ENCODE measurements around the gene CD247.

Gene CD247

DNA sequence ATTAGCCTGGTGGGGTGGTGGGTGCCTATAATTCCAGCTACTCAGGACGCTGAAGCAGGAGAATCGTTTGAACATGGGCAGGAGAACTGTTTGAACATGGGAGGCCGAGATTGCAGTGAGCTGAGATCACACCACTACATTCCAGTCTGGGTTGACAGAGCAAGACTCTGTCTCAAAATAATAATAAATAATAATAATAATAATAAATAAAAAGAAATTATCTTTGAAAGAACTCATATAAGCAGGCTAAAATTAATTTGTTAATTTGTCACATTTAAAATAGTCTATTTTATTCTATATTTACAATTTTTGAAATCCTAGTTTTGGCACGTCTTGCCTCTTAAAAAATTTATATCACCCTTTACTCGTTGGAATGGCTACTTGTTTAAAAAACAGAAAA is 27.6 kb downstream of the CD247 start:
- Histone ChIP-seq H2BK12ac (ENCODE audit: low read length in 2 of 2) (no peak overlapping the region), H3K9me3 (ENCODE audit: control insufficient read depth, low read length) (no peaks in the 10 kb centered on the region), H3K23ac (ENCODE audit: low read length in 2 of 2) (no peak overlapping the region), H2BK120ac (ENCODE audit: low read depth, low read length) (no peak overlapping the region), H2AK5ac (ENCODE audit: low read length, severe bottlenecking) (no peak overlapping the region), H3K18ac (ENCODE audit: low read depth in 1 of 2, low read length in 2 of 2) (no peak overlapping the region), H3K27me3 (ENCODE audit: control insufficient read depth in 1 of 2, insufficient read depth in 1 of 2, low read length in 2 of 2) (peaks cover 32 to 34% of the 10 kb centered on the region in 2 experiments), H4K91ac (ENCODE audit: low read length) (no peak overlapping the region), H2AFZ (ENCODE audit: low read depth, low read length) (no peak overlapping the region), H3K4me2 (ENCODE audit: low read length, poor library complexity, severe bottlenecking) (no peak overlapping the region), H3K79me1 (replicated peaks; ENCODE audit: low read length, poor library complexity, severe bottlenecking) (no peaks in the 10 kb centered on the region), H3K9ac (ENCODE audit: low read length) (no peak overlapping the region), H2BK5ac (ENCODE audit: low read depth, low read length, poor library complexity, severe bottlenecking) (no peak overlapping the region), H3K4me1 (ENCODE audit: control insufficient read depth, insufficient read depth, low read depth, low read length) (peaks cover 2% of the 10 kb centered on the region), H3K27ac (ENCODE audit: low read length, poor library complexity, severe bottlenecking) (no peak overlapping the region), H3K4me3 (ENCODE audit: insufficient read depth in 1 of 2, low read depth in 1 of 2, low read length in 2 of 2) (no peak overlapping the region), H3K4ac (ENCODE audit: low read depth in 1 of 2, low read length in 2 of 2) (no peak overlapping the region), H3K36me3 (ENCODE audit: control insufficient read depth in 1 of 2, insufficient read depth in 2 of 2, low read depth in 1 of 2, low read length in 2 of 2) (no peaks in the 10 kb centered on the region), H3K14ac (ENCODE audit: low read length in 2 of 2) (no peak overlapping the region), H4K8ac (ENCODE audit: low read length) (no peak overlapping the region), H2BK15ac (ENCODE audit: low read depth, poor library complexity, severe bottlenecking) (no peak overlapping the region)
- DNase-seq = no peak
- WGBS = 64% methylated on average over 3 of the region's 5 CpGs

DNA sequence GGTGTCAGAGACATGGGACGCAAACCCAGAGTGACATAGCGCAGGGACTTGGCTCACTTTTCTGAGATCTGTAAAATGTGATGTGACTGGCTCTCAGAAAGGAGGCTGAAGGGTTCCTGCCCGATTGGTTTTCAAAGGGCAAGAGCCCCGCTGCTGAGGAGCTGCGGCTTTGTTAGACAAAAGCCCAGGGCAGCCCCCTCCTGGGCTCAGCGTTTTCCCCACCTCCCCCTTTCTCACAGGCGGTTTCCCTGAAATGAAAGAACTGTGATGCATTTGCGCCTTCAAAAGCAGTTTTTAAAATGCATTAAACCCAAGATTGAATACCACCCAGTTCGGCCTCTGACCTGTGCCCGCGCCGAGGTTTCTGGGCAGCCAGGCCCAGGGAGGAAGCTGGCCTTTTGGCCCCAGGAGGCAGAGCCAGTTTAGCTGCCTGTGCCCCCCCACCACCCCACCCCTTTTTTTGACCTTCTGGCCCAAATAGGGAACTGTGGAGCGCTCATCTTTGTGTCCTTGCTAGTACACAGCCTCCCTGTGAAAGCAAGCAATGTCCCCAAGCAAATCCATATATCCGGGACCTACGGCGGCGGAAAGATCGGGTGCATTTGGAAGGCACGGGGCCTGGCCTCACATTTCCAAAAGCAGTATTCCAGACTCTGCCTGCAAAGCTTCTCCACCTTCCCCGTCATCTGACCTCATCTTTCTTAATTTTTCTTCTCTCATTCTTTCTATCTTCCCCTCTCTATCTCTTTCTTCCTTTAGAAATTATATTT is 28.6 kb downstream of the CD247 start:
- Histone ChIP-seq H2AFZ (ENCODE audit: low read depth, low read length) (no peak overlapping the region), H3K9me3 (ENCODE audit: control insufficient read depth, low read length) (no peaks in the 10 kb centered on the region), H2BK120ac (ENCODE audit: low read depth, low read length) (no peak overlapping the region), H2BK15ac (ENCODE audit: low read depth, poor library complexity, severe bottlenecking) (no peak overlapping the region), H3K4me1 (ENCODE audit: control insufficient read depth, insufficient read depth, low read depth, low read length) (peaks cover 2% of the 10 kb centered on the region), H3K27me3 (ENCODE audit: control insufficient read depth in 1 of 2, insufficient read depth in 1 of 2, low read length in 2 of 2) (peaks cover 22 to 33% of the 10 kb centered on the region in 2 experiments), H3K36me3 (ENCODE audit: control insufficient read depth in 1 of 2, insufficient read depth in 2 of 2, low read depth in 1 of 2, low read length in 2 of 2) (no peaks in the 10 kb centered on the region), H3K4me2 (ENCODE audit: low read length, poor library complexity, severe bottlenecking) (no peak overlapping the region), H3K9ac (ENCODE audit: low read length) (no peak overlapping the region), H3K27ac (ENCODE audit: low read length, poor library complexity, severe bottlenecking) (no peak overlapping the region), H3K14ac (ENCODE audit: low read length in 2 of 2) (no peak overlapping the region), H2BK12ac (ENCODE audit: low read length in 2 of 2) (no peak overlapping the region), H3K18ac (ENCODE audit: low read depth in 1 of 2, low read length in 2 of 2) (no peak overlapping the region), H4K8ac (ENCODE audit: low read length) (no peak overlapping the region), H3K4me3 (ENCODE audit: insufficient read depth in 1 of 2, low read depth in 1 of 2, low read length in 2 of 2) (no peak overlapping the region), H2AK5ac (ENCODE audit: low read length, severe bottlenecking) (no peak overlapping the region), H3K79me1 (replicated peaks; ENCODE audit: low read length, poor library complexity, severe bottlenecking) (no peaks in the 10 kb centered on the region), H4K91ac (ENCODE audit: low read length) (no peak overlapping the region), H3K4ac (ENCODE audit: low read depth in 1 of 2, low read length in 2 of 2) (no peak overlapping the region), H2BK5ac (ENCODE audit: low read depth, low read length, poor library complexity, severe bottlenecking) (no peak overlapping the region), H3K23ac (ENCODE audit: low read length in 2 of 2) (no peak overlapping the region)
- no peak for DNase-seq
- WGBS = 63% methylated on average over 20 of the region's 20 CpGs

DNA sequence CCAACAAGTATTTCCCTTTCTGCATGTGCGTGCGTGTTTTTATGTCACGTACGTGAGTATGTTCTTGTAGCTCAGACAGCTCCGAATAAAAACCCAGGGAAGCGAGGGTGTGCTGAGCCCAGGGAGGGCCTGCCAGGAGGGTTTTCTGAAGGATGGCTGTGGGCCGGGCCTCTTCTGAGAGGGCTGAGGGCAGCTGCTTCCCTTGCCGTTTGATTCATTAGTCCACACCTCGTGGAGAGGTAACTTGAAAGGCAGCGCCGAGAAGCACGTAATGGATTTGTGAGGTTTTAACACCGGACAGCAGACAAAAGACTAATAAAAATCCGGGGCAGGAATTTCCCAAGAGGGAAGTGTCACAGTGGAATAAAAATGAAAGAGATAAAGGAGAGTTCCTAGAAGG is 29.5 kb downstream of the CD247 start:
- Histone ChIP-seq H2BK12ac (ENCODE audit: low read length in 2 of 2) (no peak overlapping the region), H3K4me3 (ENCODE audit: insufficient read depth in 1 of 2, low read depth in 1 of 2, low read length in 2 of 2) (no peak overlapping the region), H3K4me1 (ENCODE audit: control insufficient read depth, insufficient read depth, low read depth, low read length) (peaks cover 2% of the 10 kb centered on the region), H3K27ac (ENCODE audit: low read length, poor library complexity, severe bottlenecking) (no peak overlapping the region), H3K9me3 (ENCODE audit: control insufficient read depth, low read length) (no peaks in the 10 kb centered on the region), H3K79me1 (replicated peaks; ENCODE audit: low read length, poor library complexity, severe bottlenecking) (no peaks in the 10 kb centered on the region), H3K36me3 (ENCODE audit: control insufficient read depth in 1 of 2, insufficient read depth in 2 of 2, low read depth in 1 of 2, low read length in 2 of 2) (no peaks in the 10 kb centered on the region), H2BK5ac (ENCODE audit: low read depth, low read length, poor library complexity, severe bottlenecking) (no peak overlapping the region), H3K4ac (ENCODE audit: low read depth in 1 of 2, low read length in 2 of 2) (no peak overlapping the region), H4K91ac (ENCODE audit: low read length) (no peak overlapping the region), H3K14ac (ENCODE audit: low read length in 2 of 2) (no peak overlapping the region), H4K8ac (ENCODE audit: low read length) (no peak overlapping the region), H3K4me2 (ENCODE audit: low read length, poor library complexity, severe bottlenecking) (no peak overlapping the region), H2BK15ac (ENCODE audit: low read depth, poor library complexity, severe bottlenecking) (no peak overlapping the region), H3K9ac (ENCODE audit: low read length) (no peak overlapping the region), H2AFZ (ENCODE audit: low read depth, low read length) (no peak overlapping the region), H3K18ac (ENCODE audit: low read depth in 1 of 2, low read length in 2 of 2) (no peak overlapping the region), H3K23ac (ENCODE audit: low read length in 2 of 2) (no peak overlapping the region), H2AK5ac (ENCODE audit: low read length, severe bottlenecking) (no peak overlapping the region), H2BK120ac (ENCODE audit: low read depth, low read length) (no peak overlapping the region), H3K27me3 (ENCODE audit: control insufficient read depth in 1 of 2, insufficient read depth in 1 of 2, low read length in 2 of 2) (peaks cover 15 to 24% of the 10 kb centered on the region in 2 experiments)
- no peak for DNase-seq
- 56% methylated on average over 14 of the region's 14 CpGs for WGBS

GRCh38 chr1:167487614-167488013 is 30.7 kb downstream of the CD247 start:
- Histone ChIP-seq H2BK120ac (ENCODE audit: low read depth, low read length) (no peak overlapping the region), H4K8ac (ENCODE audit: low read length) (no peak overlapping the region), H2AK5ac (ENCODE audit: low read length, severe bottlenecking) (no peak overlapping the region), H3K18ac (ENCODE audit: low read depth in 1 of 2, low read length in 2 of 2) (no peak overlapping the region), H3K9me3 (ENCODE audit: control insufficient read depth, low read length) (no peaks in the 10 kb centered on the region), H3K79me1 (replicated peaks; ENCODE audit: low read length, poor library complexity, severe bottlenecking) (no peaks in the 10 kb centered on the region), H3K23ac (ENCODE audit: low read length in 2 of 2) (no peak overlapping the region), H3K4me1 (ENCODE audit: control insufficient read depth, insufficient read depth, low read depth, low read length) (peaks cover 1% of the 10 kb centered on the region), H3K4me3 (ENCODE audit: insufficient read depth in 1 of 2, low read depth in 1 of 2, low read length in 2 of 2) (no peak overlapping the region), H3K4ac (ENCODE audit: low read depth in 1 of 2, low read length in 2 of 2) (no peak overlapping the region), H3K14ac (ENCODE audit: low read length in 2 of 2) (no peak overlapping the region), H3K27me3 (ENCODE audit: control insufficient read depth in 1 of 2, insufficient read depth in 1 of 2, low read length in 2 of 2) (peaks cover 5 to 16% of the 10 kb centered on the region in 2 experiments), H2BK12ac (ENCODE audit: low read length in 2 of 2) (no peak overlapping the region), H3K36me3 (ENCODE audit: control insufficient read depth in 1 of 2, insufficient read depth in 2 of 2, low read depth in 1 of 2, low read length in 2 of 2) (no peaks in the 10 kb centered on the region), H4K91ac (ENCODE audit: low read length) (no peak overlapping the region), H3K9ac (ENCODE audit: low read length) (no peak overlapping the region), H2BK5ac (ENCODE audit: low read depth, low read length, poor library complexity, severe bottlenecking) (no peak overlapping the region), H2BK15ac (ENCODE audit: low read depth, poor library complexity, severe bottlenecking) (no peak overlapping the region), H3K27ac (ENCODE audit: low read length, poor library complexity, severe bottlenecking) (no peak overlapping the region), H2AFZ (ENCODE audit: low read depth, low read length) (no peak overlapping the region), H3K4me2 (ENCODE audit: low read length, poor library complexity, severe bottlenecking) (no peak overlapping the region)
- DNase-seq = no peak
- WGBS = 85% methylated on average over 3 of the region's 3 CpGs
